ENCODE data around the gene EFCAB6. TPM values are rescaled to one million over a fixed set of nuclear protein-coding genes. Genes with fewer than 3 reads are reported as not detected.

Gene EFCAB6
- total and polyA plus RNA-seq, 11 donors = 0.53 to 2.3 (median 1.5) TPM

- intact Hi-C loops (cut with DNase I) = no loop called here
- H3K9me3 ChIP-seq = no peaks in the 10 kb centered on the region
- no peaks in the 10 kb centered on the region for H3K27me3 ChIP-seq
- H3K27ac ChIP-seq = no peak overlapping the region
- WGBS, 4 donors = 74 to 88% (median 82%) methylated on average over 3 of the region's 3 CpGs
- no peak overlapping the region for H3K4me3 ChIP-seq
- TF ChIP-seq, protein P1, sequence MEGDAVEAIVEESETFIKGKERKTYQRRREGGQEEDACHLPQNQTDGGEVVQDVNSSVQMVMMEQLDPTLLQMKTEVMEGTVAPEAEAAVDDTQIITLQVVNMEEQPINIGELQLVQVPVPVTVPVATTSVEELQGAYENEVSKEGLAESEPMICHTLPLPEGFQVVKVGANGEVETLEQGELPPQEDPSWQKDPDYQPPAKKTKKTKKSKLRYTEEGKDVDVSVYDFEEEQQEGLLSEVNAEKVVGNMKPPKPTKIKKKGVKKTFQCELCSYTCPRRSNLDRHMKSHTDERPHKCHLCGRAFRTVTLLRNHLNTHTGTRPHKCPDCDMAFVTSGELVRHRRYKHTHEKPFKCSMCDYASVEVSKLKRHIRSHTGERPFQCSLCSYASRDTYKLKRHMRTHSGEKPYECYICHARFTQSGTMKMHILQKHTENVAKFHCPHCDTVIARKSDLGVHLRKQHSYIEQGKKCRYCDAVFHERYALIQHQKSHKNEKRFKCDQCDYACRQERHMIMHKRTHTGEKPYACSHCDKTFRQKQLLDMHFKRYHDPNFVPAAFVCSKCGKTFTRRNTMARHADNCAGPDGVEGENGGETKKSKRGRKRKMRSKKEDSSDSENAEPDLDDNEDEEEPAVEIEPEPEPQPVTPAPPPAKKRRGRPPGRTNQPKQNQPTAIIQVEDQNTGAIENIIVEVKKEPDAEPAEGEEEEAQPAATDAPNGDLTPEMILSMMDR (IDR thresholded peaks at IDR 0.05) = no peak
- TF ChIP-seq POLR2A (IDR thresholded peaks at IDR 0.05) = no peak
- H3K36me3 ChIP-seq = no peaks in the 10 kb centered on the region
- ATAC-seq (no peak), DNase-seq (no peak)
- H3K4me1 ChIP-seq = no peaks in the 10 kb centered on the region
Measured at GRCh38 chr22:43750751-43751150, 61.4 kb downstream of the EFCAB6 start.

DNA sequence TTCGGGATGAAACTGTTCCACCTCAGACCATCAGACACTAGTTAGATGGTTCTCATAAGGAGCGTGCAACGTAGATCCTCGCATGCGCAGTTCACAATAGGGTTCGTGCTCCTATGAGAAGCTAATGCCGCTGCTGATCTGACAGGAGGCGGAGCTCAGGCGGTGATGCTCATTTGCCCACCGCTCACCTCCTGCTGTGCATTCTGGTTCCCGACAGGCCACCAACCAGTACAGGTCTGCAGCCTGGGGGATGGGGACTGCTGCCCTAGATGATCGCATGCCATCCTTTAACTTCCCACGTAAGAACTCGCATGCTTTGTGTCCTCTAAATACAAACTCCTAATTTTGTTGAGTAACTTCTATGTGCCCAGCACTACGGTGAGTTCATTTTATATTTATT lies 62.6 kb downstream of the EFCAB6 start:
- no peak for DNase-seq
- no peak overlapping the region for H3K27ac ChIP-seq
- intact Hi-C loops (cut with DNase I) = no loop called here
- no peak for TF ChIP-seq POLR2A (IDR thresholded peaks at IDR 0.05)
- TF ChIP-seq, protein P1 (IDR thresholded peaks at IDR 0.05) = no peak
- H3K36me3 ChIP-seq = no peaks in the 10 kb centered on the region
- ATAC-seq = no peak
- 85 to 88% (median 86%) methylated on average over 15 of the region's 15 CpGs for WGBS, 4 donors
- no peaks in the 10 kb centered on the region for H3K27me3 ChIP-seq
- no peaks in the 10 kb centered on the region for H3K9me3 ChIP-seq
- H3K4me3 ChIP-seq = no peak overlapping the region
- H3K4me1 ChIP-seq = peaks cover 0 to 10% (median 0%) of the 10 kb centered on the region in 12 donors

DNA sequence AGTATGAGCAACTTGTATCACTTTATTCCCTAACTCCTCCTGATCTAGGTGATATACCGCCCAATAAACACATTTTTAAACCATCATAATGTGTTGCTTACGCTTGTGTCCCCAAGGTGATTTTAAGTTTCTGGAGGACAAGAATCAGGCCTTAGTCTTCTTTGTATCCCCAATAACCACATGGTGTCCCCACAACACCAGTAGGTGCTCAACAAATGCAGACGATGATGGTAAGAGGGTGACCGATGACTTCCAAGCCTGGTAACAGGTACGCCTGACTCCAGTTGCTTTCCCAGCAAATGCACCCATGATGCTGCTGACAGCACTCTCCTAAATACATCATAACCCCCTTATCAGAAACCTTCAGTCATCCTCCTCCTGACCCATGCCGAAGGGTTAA lies 64.2 kb downstream of the EFCAB6 start:
- WGBS, 4 donors = 90 to 93% (median 92%) methylated on average over 6 of the region's 6 CpGs

DNA sequence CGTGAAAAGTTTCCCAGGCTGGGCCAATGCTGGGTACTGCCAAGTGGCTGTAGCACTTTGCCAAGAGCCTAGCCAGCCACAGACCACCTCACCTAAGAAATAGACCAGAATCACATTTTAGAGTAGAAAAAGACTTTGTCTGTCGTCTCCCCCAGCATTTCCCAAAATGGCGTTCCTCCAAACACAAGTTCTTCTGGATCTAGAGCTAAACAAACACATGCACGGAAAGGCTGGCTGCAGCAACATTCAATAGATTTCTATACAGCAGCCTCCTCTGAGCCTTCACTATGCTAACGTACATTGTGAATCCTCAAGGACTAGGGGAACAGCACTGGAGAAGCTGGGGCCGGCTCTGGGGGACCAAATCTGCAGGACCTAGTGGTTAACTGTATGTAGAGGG lies 65.0 kb downstream of the EFCAB6 start:
- intact Hi-C loops (cut with DNase I) = no loop called here
- Histone ChIP-seq H3K27ac (no peak overlapping the region), H3K9me3 (no peaks in the 10 kb centered on the region), H3K27me3 (peaks cover 0 to 5% (median 0%) of the 10 kb centered on the region in 9 donors), H3K36me3 (no peaks in the 10 kb centered on the region), H3K4me1 (peaks cover 0 to 10% (median 0%) of the 10 kb centered on the region in 12 donors), H3K4me3 (no peak overlapping the region)
- DNase-seq (no peak), ATAC-seq (no peak)
- TF ChIP-seq, protein P1 (IDR thresholded peaks at IDR 0.05) = no peak
- TF ChIP-seq POLR2A (IDR thresholded peaks at IDR 0.05) = no peak
- 82 to 92% (median 87%) methylated on average over 6 of the region's 6 CpGs for WGBS, 4 donors

More for the DNA sequence above, 64.2 kb downstream of the EFCAB6 start:
- no peak for DNase-seq
- Histone ChIP-seq H3K9me3 (no peaks in the 10 kb centered on the region), H3K4me1 (peaks cover 0 to 10% (median 0%) of the 10 kb centered on the region in 12 donors), H3K4me3 (no peak overlapping the region), H3K36me3 (no peaks in the 10 kb centered on the region), H3K27ac (no peak overlapping the region), H3K27me3 (no peaks in the 10 kb centered on the region)
- ATAC-seq = no peak
- no peak for TF ChIP-seq POLR2A (IDR thresholded peaks at IDR 0.05)
- TF ChIP-seq, protein P1 (IDR thresholded peaks at IDR 0.05) = no peak
- intact Hi-C loops (cut with DNase I) = no loop called here

Measured in heart left ventricle (tissue), 16 donors.